Measurements from ENCODE around the gene CHID1.

Gene CHID1

GRCh38 chr11:954392-955153 is 44.0 kb upstream of the CHID1 start:
- H3K4me1 ChIP-seq (ENCODE audit: insufficient read depth, low read length, poor library complexity, severe bottlenecking) = peaks cover 15% of the 10 kb centered on the region
- H4K20me1 ChIP-seq (ENCODE audit: insufficient read depth, low read length, poor library complexity, severe bottlenecking) = peaks cover 32% of the 10 kb centered on the region
- peaks cover 33% of the 10 kb centered on the region; the same call in 1 of the 2 replicates for H3K36me3 ChIP-seq (ENCODE audit: insufficient read depth, low read length)
- no peaks in the 10 kb centered on the region for H3K27me3 ChIP-seq (ENCODE audit: insufficient read depth, low read length, poor library complexity, severe bottlenecking)
- TF ChIP-seq CTCF (conservative IDR thresholded peaks at IDR 0.05; ENCODE audit: low read length) (no peak), EZH2phosphoT487 (IDR thresholded peaks at IDR 0.05; ENCODE audit: borderline replicate concordance) (no peak)
- H3K4me2 ChIP-seq (ENCODE audit: low read depth, low read length, poor library complexity, severe bottlenecking) = peak overlapping the region; percentile 26
- no peaks in the 10 kb centered on the region for H3K9me3 ChIP-seq (ENCODE audit: insufficient read depth, low read depth, low read length)
- no peaks in the 10 kb centered on the region for H3F3A ChIP-seq (ENCODE audit: low read depth)
- no peak overlapping the region for H2AFZ ChIP-seq (ENCODE audit: low read length)
- no peak overlapping the region for H3K9ac ChIP-seq (ENCODE audit: low read depth, low read length, poor library complexity, severe bottlenecking)
- no peak overlapping the region for H3K4me3 ChIP-seq (ENCODE audit: low read length, poor library complexity, severe bottlenecking)
- no peaks in the 10 kb centered on the region for H3K9me2 ChIP-seq (replicated peaks; ENCODE audit: low read depth, low read length)
- H3K79me2 ChIP-seq (ENCODE audit: insufficient read depth, low read length) = peaks cover 88% of the 10 kb centered on the region

GRCh38 chr11:953512-953911 is 42.9 kb upstream of the CHID1 start:
- Histone ChIP-seq H3K9ac (ENCODE audit: low read depth, low read length, poor library complexity, severe bottlenecking) (no peak overlapping the region), H3K4me3 (ENCODE audit: low read length, poor library complexity, severe bottlenecking) (no peak overlapping the region), H2AFZ (ENCODE audit: low read length) (no peak overlapping the region), H3K9me2 (replicated peaks; ENCODE audit: low read depth, low read length) (no peaks in the 10 kb centered on the region), H3K4me2 (ENCODE audit: low read depth, low read length, poor library complexity, severe bottlenecking) (no peak overlapping the region), H3K36me3 (ENCODE audit: insufficient read depth, low read length) (peaks cover 26% of the 10 kb centered on the region; the same call in 1 of the 2 replicates), H3F3A (ENCODE audit: low read depth) (no peaks in the 10 kb centered on the region), H4K20me1 (ENCODE audit: insufficient read depth, low read length, poor library complexity, severe bottlenecking) (peaks cover 32% of the 10 kb centered on the region), H3K79me2 (ENCODE audit: insufficient read depth, low read length) (peaks cover 91% of the 10 kb centered on the region), H3K4me1 (ENCODE audit: insufficient read depth, low read length, poor library complexity, severe bottlenecking) (peaks cover 15% of the 10 kb centered on the region), H3K27me3 (ENCODE audit: insufficient read depth, low read length, poor library complexity, severe bottlenecking) (no peaks in the 10 kb centered on the region), H3K9me3 (ENCODE audit: insufficient read depth, low read depth, low read length) (0 out of 2 replicates have a peak, but pooled peaks cover 2% of the 10 kb centered on the region)
- TF ChIP-seq EZH2phosphoT487 (IDR thresholded peaks at IDR 0.05; ENCODE audit: borderline replicate concordance) = no peak
- TF ChIP-seq CTCF (conservative IDR thresholded peaks at IDR 0.05; ENCODE audit: low read length) = no peak

GRCh38 chr11:952406-953385 is 42.1 kb upstream of the CHID1 start:
- H3K36me3 ChIP-seq (ENCODE audit: insufficient read depth, low read length) = peaks cover 25% of the 10 kb centered on the region; the same call in 1 of the 2 replicates
- no peak overlapping the region for H3K9ac ChIP-seq (ENCODE audit: low read depth, low read length, poor library complexity, severe bottlenecking)
- no peaks in the 10 kb centered on the region for H3K27me3 ChIP-seq (ENCODE audit: insufficient read depth, low read length, poor library complexity, severe bottlenecking)
- H3F3A ChIP-seq (ENCODE audit: low read depth) = no peaks in the 10 kb centered on the region
- H3K4me1 ChIP-seq (ENCODE audit: insufficient read depth, low read length, poor library complexity, severe bottlenecking) = peaks cover 15% of the 10 kb centered on the region
- peaks cover 32% of the 10 kb centered on the region for H4K20me1 ChIP-seq (ENCODE audit: insufficient read depth, low read length, poor library complexity, severe bottlenecking)
- no peak overlapping the region for H2AFZ ChIP-seq (ENCODE audit: low read length)
- H3K4me2 ChIP-seq (ENCODE audit: low read depth, low read length, poor library complexity, severe bottlenecking) = no peak overlapping the region
- no peak for TF ChIP-seq EZH2phosphoT487 (IDR thresholded peaks at IDR 0.05; ENCODE audit: borderline replicate concordance)
- no peak for TF ChIP-seq CTCF (conservative IDR thresholded peaks at IDR 0.05; ENCODE audit: low read length)
- no peaks in the 10 kb centered on the region for H3K9me2 ChIP-seq (replicated peaks; ENCODE audit: low read depth, low read length)
- no peak overlapping the region for H3K4me3 ChIP-seq (ENCODE audit: low read length, poor library complexity, severe bottlenecking)
- H3K79me2 ChIP-seq (ENCODE audit: insufficient read depth, low read length) = peaks cover 90% of the 10 kb centered on the region
- 0 out of 2 replicates have a peak, but pooled peaks cover 2% of the 10 kb centered on the region for H3K9me3 ChIP-seq (ENCODE audit: insufficient read depth, low read depth, low read length)
